HepG2 (cell line): ENCODE results near the gene RRP8. TPM values are rescaled to one million over a fixed set of nuclear protein-coding genes. Genes with fewer than 3 reads are reported as not detected.

Experiments used
- ATAC-seq: fragments of 200-7000 bp; cut with Tn5 transposase; 3 replicates; pipeline ENCODE4 v1.9.1; 2020; ENCODE audit warnings: mild to moderate bottlenecking, moderate library complexity
- BruUV-seq: library from RNA; stranded (reverse); fragments of 400-500 nt; replicated peaks from 2 replicates; lab custom pipeline; 2021; lab: Mats Ljungman, UMichigan
- CTCF ChIA-PET: fragments of 300-600 bp; formaldehyde crosslinking; extraction: SDS; loops from one replicate; lab custom pipeline; 2021; ENCODE audit warnings: low total read pairs, inconsistent platforms, low intra/inter-chr PET ratio; lab: Yijun Ruan, JAX
- POLR2A ChIA-PET: fragments of 350-600 bp; sonication (Branson Sonifier 250); formaldehyde crosslinking; loops from one replicate; lab custom pipeline; 2020; ENCODE audit warnings: antibody characterized with exemption, inconsistent platforms; lab: Yijun Ruan, JAX
- DNase-seq: peaks from one replicate; pipeline ENCODE4 v3.0.0-alpha.2; 2015; ENCODE audit warnings: low spot score
- FAIRE-seq: peaks from 3 replicates; lab custom pipeline; 2011; peaks lifted over from hg19 to GRCh38; lab: Jason Lieb, UNC
- H2AFZ ChIP-seq: one replicate; pipeline ENCODE4 v1.6.1; 2011; ENCODE audit warnings: low read length, inconsistent platforms
- H3K27ac ChIP-seq: fragments of 300-600 bp; 3 replicates; pipeline ENCODE4 v1.8.0; 2011; ENCODE audit warnings: mixed run types, mild to moderate bottlenecking, mixed read lengths, low read length, inconsistent platforms; ENCODE audit not compliant: insufficient read depth; ENCODE audit errors: extremely low read length
- H3K27me3 ChIP-seq, 2 experiments: fragments of 200-600 bp in 1 of 2; 2 replicates in 1 of 2; 3 replicates in 1 of 2; pipeline versions ENCODE4 v1.6.0 to v1.8.0; 2011; ENCODE audit warnings: low read length in 2 of 2, mild to moderate bottlenecking in 2 of 2, moderate library complexity in 2 of 2, inconsistent platforms in 1 of 2; ENCODE audit not compliant: insufficient read depth in 2 of 2, control insufficient read depth in 1 of 2
- H3K36me3 ChIP-seq, 2 experiments: fragments of 200-600 bp in 1 of 2; replicated peaks in 1 of 2; 2 replicates in 1 of 2; 3 replicates in 1 of 2; pipeline versions ENCODE4 v1.5.1 to v1.8.0; 2011; ENCODE audit warnings: low read length in 2 of 2, inconsistent platforms in 1 of 2; ENCODE audit not compliant: insufficient read depth in 2 of 2, control insufficient read depth in 1 of 2
- H3K4me1 ChIP-seq: 2 replicates; pipeline ENCODE4 v1.5.1; 2012; ENCODE audit warnings: low read length, inconsistent platforms; ENCODE audit not compliant: insufficient read depth
- H3K4me2 ChIP-seq: 2 replicates; pipeline ENCODE4 v1.6.0; 2011; ENCODE audit warnings: low read depth, low read length, inconsistent platforms
- H3K4me3 ChIP-seq, 3 experiments: fragments of 200-600 bp in 1 of 3; sonication (generic), shearing (Covaris generic) in 1 of 3; replicated peaks in 1 of 3; 2 replicates each; pipeline ENCODE4 v1.5.1; 2011 to 2016; ENCODE audit warnings: low read length in 3 of 3, inconsistent platforms in 2 of 3, low read depth in 2 of 3, mild to moderate bottlenecking in 2 of 3, control low read depth in 1 of 3, mixed read lengths in 1 of 3; ENCODE audit not compliant: insufficient read depth in 1 of 3
- H3K79me2 ChIP-seq: one replicate; pipeline ENCODE4 v1.6.1; 2011; ENCODE audit warnings: low read length, inconsistent platforms; ENCODE audit not compliant: insufficient read depth
- H3K9ac ChIP-seq: 2 replicates; pipeline ENCODE4 v1.6.0; 2011; ENCODE audit warnings: mild to moderate bottlenecking, low read depth, low read length, inconsistent platforms; ENCODE audit not compliant: insufficient read depth
- H3K9me3 ChIP-seq: 2 replicates; pipeline ENCODE4 v1.5.1; 2012; ENCODE audit warnings: mild to moderate bottlenecking, low read length
- H4K20me1 ChIP-seq: 2 replicates; pipeline ENCODE4 v1.6.0; 2011; ENCODE audit warnings: inconsistent platforms, mild to moderate bottlenecking, low read length, moderate library complexity; ENCODE audit not compliant: insufficient read depth
- GABPB1 ChIP-seq: IDR thresholded peaks from 2 replicates; pipeline ENCODE4 v1.6.1; 2016; ENCODE audit warnings: mild to moderate bottlenecking, missing genetic modification reagents, moderate library complexity, missing compliant biosample characterization
- HOXA7 ChIP-seq: sonication (generic); formaldehyde crosslinking; IDR thresholded peaks from 2 replicates; pipeline ENCODE4 v1.8.1; 2022; ENCODE audit warnings: mild to moderate bottlenecking, missing genetic modification reagents, moderate library complexity
- JARID2 ChIP-seq: sonication (generic); formaldehyde crosslinking; IDR thresholded peaks from 2 replicates; pipeline ENCODE4 v1.8.1; 2023; ENCODE audit warnings: missing genetic modification reagents, inconsistent platforms; ENCODE audit not compliant: insufficient replicate concordance
- ZNF639 ChIP-seq: conservative IDR thresholded peaks from 2 replicates; pipeline ENCODE4 v1.6.1; 2018; ENCODE audit warnings: missing genetic modification reagents
- ZNF83 ChIP-seq: sonication (generic); formaldehyde crosslinking; IDR thresholded peaks from 2 replicates; pipeline ENCODE4 v1.4.0; 2020; ENCODE audit warnings: missing genetic modification reagents, mild to moderate bottlenecking, borderline replicate concordance
- in situ Hi-C: cut with HindIII; loops from 2 replicates; pipeline ENCODE4 v1.10.0; 2017; ENCODE audit warnings: low pct_unique_long_range_greater_than_20kb; ENCODE audit not compliant: extremely low pct_ligation_motif_present
- intact Hi-C: fragments of 100-400 bp; cut with micrococcal nuclease; formaldehyde crosslinking; loops from one replicate; pipeline ENCODE4 v1.10.0; 2022; ENCODE audit not compliant: unreplicated experiment
- polyA plus RNA-seq, 8 experiments: library from polyadenylated mRNA; depleted of rRNA in 3 of 8; stranded (reverse) in 7 of 8; unstranded in 1 of 8; fragments of >200 nt; fragmentation: Illumina TruSeq in 4 of 8; extraction: Trizol in 4 of 8; gene quantifications; 2 replicates each; pipeline versions ENCODE4 v1.2.1 to v1.2.3, GENCODE V29; 2011 to 2016; ENCODE audit warnings: low read depth in 4 of 8, missing spikeins in 1 of 8, mixed read lengths in 1 of 8; ENCODE audit not compliant: insufficient read depth in 1 of 8
- total RNA-seq, 5 experiments: library from RNA; depleted of rRNA; stranded (reverse); fragments of >200 nt; fragmentation: Illumina TruSeq; extraction: Trizol; gene quantifications; 2 replicates each; pipeline ENCODE4 v1.2.3, GENCODE V29; 2016; ENCODE audit warnings: low read depth in 1 of 5
- TF ChIP-seq, protein P1 (sequence below), 2 experiments: sonication (generic) in 1 of 2; formaldehyde crosslinking in 1 of 2; IDR thresholded peaks; 2 replicates each; pipeline versions ENCODE4 v1.4.0 to v1.6.1; 2018 to 2020; ENCODE audit warnings: missing genetic modification reagents in 2 of 2, borderline replicate concordance in 1 of 2, low read depth in 1 of 2, mild to moderate bottlenecking in 1 of 2, missing biosample characterization in 1 of 2

The RRP8 gene
- total and polyA plus RNA-seq, 2 of the 13 experiments (the other 11 are each of a cell fraction or from before 2014, with no cell fraction given) = 7.2 to 21.6 TPM

DNA sequence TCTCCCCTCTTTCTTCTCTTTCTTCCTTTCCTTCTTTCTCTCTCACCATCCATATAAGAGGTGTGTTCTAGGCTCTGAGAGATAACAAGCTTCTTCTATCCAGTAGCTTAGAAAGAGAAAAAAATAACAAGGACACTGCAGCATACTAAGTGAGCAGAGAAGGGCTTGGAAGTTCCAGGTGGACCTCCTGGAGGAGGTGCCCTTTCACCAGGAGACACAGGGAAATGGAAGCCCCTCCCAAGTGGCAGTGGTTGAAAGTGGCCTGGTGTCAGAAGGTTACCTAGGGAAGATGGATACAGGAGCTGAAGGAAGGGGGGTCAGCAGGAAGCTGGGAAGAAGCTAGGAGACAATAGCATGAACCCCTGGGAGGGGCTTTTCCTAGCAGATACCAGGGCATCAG is 46.7 kb upstream of the RRP8 start:
- no peaks in the 10 kb centered on the region for H3K79me2 ChIP-seq
- H2AFZ ChIP-seq = no peak overlapping the region
- H3K27me3 ChIP-seq = peaks cover 10 to 100% of the 10 kb centered on the region in 2 experiments
- ATAC-seq (no peak), DNase-seq (no peak), FAIRE-seq (no peak)
- no peak overlapping the region for H3K4me2 ChIP-seq
- intact Hi-C loops = no loop called here
- no peak for TF ChIP-seq HOXA7 (CRISPR knock-in tag)
- TF ChIP-seq ZNF639 (CRISPR knock-in tag) = no peak
- TF ChIP-seq, protein P1, sequence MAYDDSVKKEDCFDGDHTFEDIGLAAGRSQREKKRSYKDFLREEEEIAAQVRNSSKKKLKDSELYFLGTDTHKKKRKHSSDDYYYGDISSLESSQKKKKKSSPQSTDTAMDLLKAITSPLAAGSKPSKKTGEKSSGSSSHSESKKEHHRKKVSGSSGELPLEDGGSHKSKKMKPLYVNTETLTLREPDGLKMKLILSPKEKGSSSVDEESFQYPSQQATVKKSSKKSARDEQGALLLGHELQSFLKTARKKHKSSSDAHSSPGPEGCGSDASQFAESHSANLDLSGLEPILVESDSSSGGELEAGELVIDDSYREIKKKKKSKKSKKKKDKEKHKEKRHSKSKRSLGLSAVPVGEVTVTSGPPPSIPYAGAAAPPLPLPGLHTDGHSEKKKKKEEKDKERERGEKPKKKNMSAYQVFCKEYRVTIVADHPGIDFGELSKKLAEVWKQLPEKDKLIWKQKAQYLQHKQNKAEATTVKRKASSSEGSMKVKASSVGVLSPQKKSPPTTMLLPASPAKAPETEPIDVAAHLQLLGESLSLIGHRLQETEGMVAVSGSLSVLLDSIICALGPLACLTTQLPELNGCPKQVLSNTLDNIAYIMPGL (CRISPR knock-in tag; IDR thresholded peaks at IDR 0.05; ENCODE audit: borderline replicate concordance in 1 of 2, low read depth in 1 of 2) = no peak
- no peak for TF ChIP-seq ZNF83
- TF ChIP-seq GABPB1 (CRISPR knock-in tag) = no peak
- TF ChIP-seq JARID2 = no peak
- H3K9me3 ChIP-seq = no peaks in the 10 kb centered on the region
- H3K36me3 ChIP-seq = no peaks in the 10 kb centered on the region
- no peaks in the 10 kb centered on the region; the same call in 1 of the 2 replicates for H4K20me1 ChIP-seq
- ChIA-PET POLR2A (interaction anchor here (1.0 kb wide), 1 partner anchor 31 kb away, joined by 3 read pairs; the partner anchor contains the start of gene TPP1), CTCF (no interaction called here)
- no peak overlapping the region for H3K9ac ChIP-seq
- in situ Hi-C loops = no loop called here
- H3K4me1 ChIP-seq = peaks cover 11% of the 10 kb centered on the region
- no peak overlapping the region for H3K4me3 ChIP-seq
- no TSS peak for BruUV-seq
- H3K27ac ChIP-seq = no peak overlapping the region
